Astrocyte (in vitro differentiated cells and primary cell): ENCODE measurements around the gene SLC44A1. TPM values are rescaled to one million over a fixed set of nuclear protein-coding genes. Genes with fewer than 3 reads are reported as not detected.

Source experiments
- DNase-seq: peaks from one replicate; pipeline ENCODE4 v3.0.0-alpha.2; 2010; ENCODE audit warnings: low read depth
- FAIRE-seq: peaks from 2 replicates; lab custom pipeline; 2011; peaks lifted over from hg19 to GRCh38; lab: Jason Lieb, UNC
- H2AFZ ChIP-seq: 2 replicates; pipeline ENCODE4 v1.6.0; 2012; ENCODE audit warnings: low read depth, low read length, inconsistent platforms
- H3K27ac ChIP-seq: 2 replicates; pipeline ENCODE4 v1.5.1; 2011; ENCODE audit warnings: low read depth, low read length, inconsistent platforms
- H3K27me3 ChIP-seq: 2 replicates; pipeline ENCODE4 v1.6.0; 2011; ENCODE audit warnings: low read length, inconsistent platforms; ENCODE audit not compliant: insufficient read depth
- H3K36me3 ChIP-seq: 2 replicates; pipeline ENCODE4 v1.5.1; 2011; ENCODE audit warnings: low read length, inconsistent platforms; ENCODE audit not compliant: insufficient read depth
- H3K4me1 ChIP-seq: 2 replicates; pipeline ENCODE4 v1.5.1; 2011; ENCODE audit warnings: low read length, inconsistent platforms; ENCODE audit not compliant: insufficient read depth
- H3K4me2 ChIP-seq: 2 replicates; pipeline ENCODE4 v1.6.0; 2012; ENCODE audit warnings: low read length, inconsistent platforms
- H3K4me3 ChIP-seq: 2 replicates; pipeline ENCODE4 v1.5.1; 2011; ENCODE audit warnings: low read depth, mild to moderate bottlenecking, low read length, inconsistent platforms; ENCODE audit not compliant: insufficient read depth
- H3K79me2 ChIP-seq: 2 replicates; pipeline ENCODE4 v1.6.0; 2012; ENCODE audit warnings: mild to moderate bottlenecking, low read length, inconsistent platforms; ENCODE audit not compliant: insufficient read depth
- H3K9ac ChIP-seq: 2 replicates; pipeline ENCODE4 v1.6.0; 2012; ENCODE audit warnings: mild to moderate bottlenecking, low read length, inconsistent platforms
- H3K9me3 ChIP-seq: 2 replicates; pipeline ENCODE4 v1.5.1; 2012; ENCODE audit warnings: low read depth, mild to moderate bottlenecking, low read length, inconsistent platforms; ENCODE audit not compliant: insufficient read depth
- H4K20me1 ChIP-seq: 2 replicates; pipeline ENCODE4 v1.6.0; 2012; ENCODE audit warnings: low read length, inconsistent platforms; ENCODE audit not compliant: insufficient read depth
- H3K27ac Mint-ChIP-seq: one replicate; pipeline ENCODE4 v1.8.0; 2021; ENCODE audit warnings: mild to moderate bottlenecking, mixed read lengths; ENCODE audit not compliant: unreplicated experiment
- H3K27me3 Mint-ChIP-seq: one replicate; pipeline ENCODE4 v1.8.0; 2021; ENCODE audit warnings: low read depth, mixed read lengths; ENCODE audit not compliant: unreplicated experiment
- H3K36me3 Mint-ChIP-seq: one replicate; pipeline ENCODE4 v1.8.0; 2021; ENCODE audit warnings: low read depth, mixed read lengths; ENCODE audit not compliant: unreplicated experiment
- H3K4me1 Mint-ChIP-seq: one replicate; pipeline ENCODE4 v1.8.0; 2021; ENCODE audit warnings: low read depth, mixed read lengths; ENCODE audit not compliant: unreplicated experiment
- H3K4me3 Mint-ChIP-seq: one replicate; pipeline ENCODE4 v1.8.0; 2021; ENCODE audit warnings: mild to moderate bottlenecking, moderate library complexity, mixed read lengths; ENCODE audit not compliant: unreplicated experiment
- H3K9me3 Mint-ChIP-seq: one replicate; pipeline ENCODE4 v1.8.0; 2021; ENCODE audit warnings: mild to moderate bottlenecking, mixed read lengths; ENCODE audit not compliant: unreplicated experiment
- CTCF ChIP-seq: IDR thresholded peaks from 2 replicates; pipeline ENCODE4 v1.5.1; 2011; ENCODE audit warnings: low read depth, mild to moderate bottlenecking, inconsistent platforms, low read length, moderate library complexity; ENCODE audit not compliant: insufficient read depth
- EZH2 ChIP-seq: IDR thresholded peaks from 2 replicates; pipeline ENCODE4 v1.6.1; 2012; ENCODE audit warnings: mild to moderate bottlenecking, low read length, inconsistent platforms; ENCODE audit not compliant: insufficient read depth
- total RNA-seq: library from RNA; stranded (reverse); gene quantifications from 2 replicates; pipeline ENCODE4 v1.2.1, GENCODE V29; 2021

Gene SLC44A1
- total RNA-seq, 1 donor from 2014 or later = 43.8 TPM

GRCh38 chr9:105393576-105394344, 149.3 kb downstream of the SLC44A1 start:
- Histone ChIP-seq H2AFZ (no peak overlapping the region), H3K27me3 (peaks cover 3% of the 10 kb centered on the region), H3K4me2 (no peak overlapping the region), H3K9ac (no peak overlapping the region), H4K20me1 (no peaks in the 10 kb centered on the region), H3K27ac (no peak overlapping the region), H3K36me3 (no peaks in the 10 kb centered on the region), H3K79me2 (no peaks in the 10 kb centered on the region), H3K9me3 (no peaks in the 10 kb centered on the region), H3K4me3 (no peak overlapping the region), H3K4me1 (no peaks in the 10 kb centered on the region)
- TF ChIP-seq CTCF = no peak
- TF ChIP-seq EZH2 = no peak
- FAIRE-seq = no peak
- no peak for DNase-seq
- H3K27ac Mint-ChIP-seq = no peak overlapping the region
- H3K27me3 Mint-ChIP-seq = no peaks in the 10 kb centered on the region
- H3K9me3 Mint-ChIP-seq = no peaks in the 10 kb centered on the region
- H3K36me3 Mint-ChIP-seq = no peaks in the 10 kb centered on the region
- H3K4me1 Mint-ChIP-seq = peaks cover 4% of the 10 kb centered on the region
- no peak overlapping the region for H3K4me3 Mint-ChIP-seq

DNA sequence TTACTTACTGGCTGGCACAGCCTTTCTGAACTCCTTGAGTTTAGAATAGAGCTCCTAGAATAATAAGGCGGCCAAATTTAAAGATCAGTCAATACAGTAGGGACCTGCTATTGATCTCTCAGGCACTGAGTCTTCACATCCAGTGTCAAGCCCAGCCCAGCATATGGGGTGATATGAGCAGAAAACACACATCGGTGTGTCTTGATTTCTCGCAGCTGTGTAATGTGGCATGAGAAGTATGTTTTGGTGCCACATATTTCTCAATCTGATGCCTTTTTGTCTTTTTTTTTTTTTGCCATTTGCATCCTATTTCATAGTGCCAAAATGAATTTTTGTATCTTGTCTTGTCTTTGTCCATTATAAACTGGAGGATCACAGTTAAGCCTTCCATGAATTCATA, 152.0 kb downstream of the SLC44A1 start:
- Histone ChIP-seq H3K4me1 (no peaks in the 10 kb centered on the region), H3K79me2 (no peaks in the 10 kb centered on the region), H3K27me3 (peaks cover 3% of the 10 kb centered on the region), H3K27ac (no peak overlapping the region), H3K9ac (no peak overlapping the region), H3K4me2 (no peak overlapping the region), H3K4me3 (no peak overlapping the region), H4K20me1 (no peaks in the 10 kb centered on the region), H2AFZ (no peak overlapping the region), H3K36me3 (no peaks in the 10 kb centered on the region), H3K9me3 (no peaks in the 10 kb centered on the region)
- no peaks in the 10 kb centered on the region for H3K9me3 Mint-ChIP-seq
- no peak for FAIRE-seq
- H3K27me3 Mint-ChIP-seq = no peaks in the 10 kb centered on the region
- no peak overlapping the region for H3K27ac Mint-ChIP-seq
- DNase-seq = no peak
- H3K4me3 Mint-ChIP-seq = no peak overlapping the region
- H3K36me3 Mint-ChIP-seq = no peaks in the 10 kb centered on the region
- TF ChIP-seq EZH2 = no peak
- no peak for TF ChIP-seq CTCF
- peaks cover 5% of the 10 kb centered on the region for H3K4me1 Mint-ChIP-seq

DNA sequence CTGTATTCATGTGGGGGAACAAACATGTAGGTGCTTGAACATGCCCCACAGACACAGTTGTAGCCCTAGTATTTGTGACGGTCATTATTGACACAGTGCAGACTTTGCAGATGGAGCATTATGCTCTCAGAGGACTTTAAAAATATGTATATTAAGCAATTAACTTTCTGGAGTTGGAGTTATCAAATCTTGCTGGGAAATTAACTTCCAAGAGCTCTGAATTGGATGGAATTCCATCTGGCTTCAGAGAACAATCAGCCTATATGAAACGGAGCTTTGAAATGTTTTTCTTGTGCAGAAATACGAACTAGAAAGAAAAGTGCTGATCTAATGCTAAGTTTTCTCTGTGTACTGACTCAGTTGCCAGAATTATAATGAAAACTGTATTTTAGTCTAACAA, 152.4 kb downstream of the SLC44A1 start:
- H3K79me2 ChIP-seq = no peaks in the 10 kb centered on the region
- H3K4me2 ChIP-seq = no peak overlapping the region
- H2AFZ ChIP-seq = no peak overlapping the region
- H3K4me1 Mint-ChIP-seq = peaks cover 9% of the 10 kb centered on the region
- FAIRE-seq = no peak
- no peak overlapping the region for H3K4me3 ChIP-seq
- no peak overlapping the region for H3K27ac ChIP-seq
- H3K27me3 Mint-ChIP-seq = no peaks in the 10 kb centered on the region
- H4K20me1 ChIP-seq = no peaks in the 10 kb centered on the region
- no peaks in the 10 kb centered on the region for H3K9me3 ChIP-seq
- DNase-seq = no peak
- H3K9me3 Mint-ChIP-seq = no peaks in the 10 kb centered on the region
- H3K27me3 ChIP-seq = peaks cover 3% of the 10 kb centered on the region
- H3K4me1 ChIP-seq = no peaks in the 10 kb centered on the region
- no peak overlapping the region for H3K9ac ChIP-seq
- no peak overlapping the region for H3K4me3 Mint-ChIP-seq
- no peaks in the 10 kb centered on the region for H3K36me3 ChIP-seq
- TF ChIP-seq EZH2 (no peak), CTCF (no peak)
- no peaks in the 10 kb centered on the region for H3K36me3 Mint-ChIP-seq
- no peak overlapping the region for H3K27ac Mint-ChIP-seq
